ENCODE results near the gene RRAGA.
"Not testable (repeated sequence)": the region's sequence is repeated elsewhere in the genome, so short reads cannot be mapped to it uniquely, and the experiment has no call there.

Gene RRAGA

DNA sequence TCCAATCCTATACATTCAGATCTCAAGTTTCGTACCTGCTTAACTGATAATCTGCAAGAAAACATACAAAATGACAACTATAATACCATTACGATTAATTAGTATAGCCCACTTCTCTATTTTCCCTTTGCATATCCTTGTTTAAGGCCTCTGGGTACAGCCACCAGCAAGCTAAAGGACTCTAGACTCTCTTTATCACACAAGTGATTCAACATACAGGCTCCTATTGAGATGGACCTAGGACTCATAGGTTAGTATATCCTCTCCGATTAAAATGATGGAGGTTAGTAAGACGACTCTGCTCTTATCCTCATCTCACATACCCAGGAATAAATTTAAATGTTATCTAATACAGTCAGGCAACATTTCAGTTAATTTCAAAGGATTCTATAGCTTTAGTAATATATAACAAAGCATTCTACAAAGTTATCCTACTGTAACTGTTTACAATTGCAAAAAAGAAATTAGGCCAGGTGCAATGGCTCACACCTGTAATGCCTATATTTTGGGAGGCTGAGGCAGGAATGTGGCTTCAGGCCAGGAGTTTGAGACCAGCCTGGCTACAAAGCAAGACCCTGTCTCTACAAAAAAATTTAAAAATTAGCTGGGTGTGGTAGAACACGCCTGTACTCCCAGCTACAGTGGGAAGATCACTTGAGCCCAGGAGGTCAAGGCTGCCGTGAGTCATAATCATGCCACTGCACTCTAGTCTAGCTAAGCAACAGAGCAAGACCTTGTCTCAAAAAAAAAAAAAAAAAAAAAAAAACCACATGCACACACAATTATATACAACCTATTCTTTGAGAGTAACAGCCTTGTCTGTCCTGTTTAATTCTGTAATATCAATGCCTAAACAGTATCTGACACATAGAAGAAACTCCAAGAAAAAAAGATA is 38.1 kb downstream of the RRAGA start:
- no peak for DNase-seq

DNA sequence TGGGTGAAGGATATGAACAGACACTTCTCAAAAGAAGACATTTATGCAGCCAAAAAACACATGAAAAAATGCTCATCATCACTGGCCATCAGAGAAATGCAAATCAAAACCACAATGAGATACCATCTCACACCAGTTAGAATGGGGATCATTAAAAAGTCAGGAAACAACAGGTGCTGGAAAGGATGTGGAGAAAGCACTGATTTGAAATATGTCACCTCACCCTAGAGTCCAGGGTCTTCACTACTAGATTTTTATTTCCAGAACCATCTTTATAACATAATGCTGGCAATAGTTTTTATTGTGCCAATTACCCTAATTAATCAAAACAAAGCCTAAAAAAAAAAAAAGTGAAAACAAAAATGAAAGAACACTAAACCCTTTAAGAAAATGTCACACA is 48.2 kb downstream of the RRAGA start:
- not testable (repeated sequence) for DNase-seq

All from NCI-H2081 treated with DMSO at 0.1 percent for 48 hours (cell line).